HG03039 (cell line): Measurements from ENCODE around the gene SCARF2.
"Not testable (repeated sequence)": the region's sequence is repeated elsewhere in the genome, so short reads cannot be mapped to it uniquely, and the experiment has no call there.

Experiments
- ATAC-seq: cut with Tn5 transposase; IDR thresholded peaks from one replicate; pipeline ENCODE4 v1.9.1; 2021; ENCODE audit warnings: mild to moderate bottlenecking, moderate library complexity; ENCODE audit not compliant: unreplicated experiment

The SCARF2 gene

GRCh38 chr22:20463324-20464095, 25.9 kb upstream of the SCARF2 start:
- ATAC-seq = no peak

GRCh38 chr22:20459862-20460261, 22.2 kb upstream of the SCARF2 start:
- no peak for ATAC-seq

- no peak for ATAC-seq
These were observed 21.5 kb upstream of the SCARF2 start for GRCh38 chr22:20459152-20459542.

- no peak for ATAC-seq
These were observed 21.0 kb upstream of the SCARF2 start for GRCh38 chr22:20458530-20459151.

- no peak for ATAC-seq
These were observed 20.0 kb upstream of the SCARF2 start for GRCh38 chr22:20457506-20458240.

GRCh38 chr22:20456722-20457076, 19.1 kb upstream of the SCARF2 start:
- ATAC-seq = no peak

- no peak for ATAC-seq
These were observed 18.6 kb upstream of the SCARF2 start for GRCh38 chr22:20456064-20456721.

- no peak for ATAC-seq
These were observed 18.1 kb upstream of the SCARF2 start for GRCh38 chr22:20455709-20456063.

- ATAC-seq = no peak
These were observed 15.6 kb upstream of the SCARF2 start for GRCh38 chr22:20453222-20453621.

GRCh38 chr22:20451920-20452319, 14.3 kb upstream of the SCARF2 start:
- ATAC-seq = no peak

GRCh38 chr22:20451129-20451778, 13.6 kb upstream of the SCARF2 start:
- ATAC-seq = not testable (repeated sequence)

- no peak for ATAC-seq
These were observed 12.9 kb upstream of the SCARF2 start for GRCh38 chr22:20450551-20450906.

- no peak for ATAC-seq
These were observed 12.4 kb upstream of the SCARF2 start for GRCh38 chr22:20449819-20450550.

- ATAC-seq = no peak
These were observed 11.0 kb upstream of the SCARF2 start for GRCh38 chr22:20448630-20449029.

GRCh38 chr22:20446383-20446970, 8.9 kb upstream of the SCARF2 start:
- no peak for ATAC-seq

- ATAC-seq = no peak
These were observed 6.7 kb upstream of the SCARF2 start for GRCh38 chr22:20444325-20444724.

GRCh38 chr22:20442485-20443284, 5.1 kb upstream of the SCARF2 start:
- no peak for ATAC-seq

GRCh38 chr22:20441631-20442484, 4.2 kb upstream of the SCARF2 start:
- ATAC-seq = no peak
